Astrocyte (in vitro differentiated cells and primary cell): Measurements from ENCODE around the gene PLCB4. TPM values are rescaled to one million over a fixed set of nuclear protein-coding genes. Genes with fewer than 3 reads are reported as not detected.

Source experiments
- DNase-seq: peaks from one replicate; pipeline ENCODE4 v3.0.0-alpha.2; 2010; ENCODE audit warnings: low read depth
- FAIRE-seq: peaks from 2 replicates; lab custom pipeline; 2011; peaks lifted over from hg19 to GRCh38; lab: Jason Lieb, UNC
- H2AFZ ChIP-seq: 2 replicates; pipeline ENCODE4 v1.6.0; 2012; ENCODE audit warnings: low read depth, low read length, inconsistent platforms
- H3K27ac ChIP-seq: 2 replicates; pipeline ENCODE4 v1.5.1; 2011; ENCODE audit warnings: low read depth, low read length, inconsistent platforms
- H3K27me3 ChIP-seq: 2 replicates; pipeline ENCODE4 v1.6.0; 2011; ENCODE audit warnings: low read length, inconsistent platforms; ENCODE audit not compliant: insufficient read depth
- H3K36me3 ChIP-seq: 2 replicates; pipeline ENCODE4 v1.5.1; 2011; ENCODE audit warnings: low read length, inconsistent platforms; ENCODE audit not compliant: insufficient read depth
- H3K4me1 ChIP-seq: 2 replicates; pipeline ENCODE4 v1.5.1; 2011; ENCODE audit warnings: low read length, inconsistent platforms; ENCODE audit not compliant: insufficient read depth
- H3K4me2 ChIP-seq: 2 replicates; pipeline ENCODE4 v1.6.0; 2012; ENCODE audit warnings: low read length, inconsistent platforms
- H3K4me3 ChIP-seq: 2 replicates; pipeline ENCODE4 v1.5.1; 2011; ENCODE audit warnings: low read depth, mild to moderate bottlenecking, low read length, inconsistent platforms; ENCODE audit not compliant: insufficient read depth
- H3K79me2 ChIP-seq: 2 replicates; pipeline ENCODE4 v1.6.0; 2012; ENCODE audit warnings: mild to moderate bottlenecking, low read length, inconsistent platforms; ENCODE audit not compliant: insufficient read depth
- H3K9ac ChIP-seq: 2 replicates; pipeline ENCODE4 v1.6.0; 2012; ENCODE audit warnings: mild to moderate bottlenecking, low read length, inconsistent platforms
- H3K9me3 ChIP-seq: 2 replicates; pipeline ENCODE4 v1.5.1; 2012; ENCODE audit warnings: low read depth, mild to moderate bottlenecking, low read length, inconsistent platforms; ENCODE audit not compliant: insufficient read depth
- H4K20me1 ChIP-seq: 2 replicates; pipeline ENCODE4 v1.6.0; 2012; ENCODE audit warnings: low read length, inconsistent platforms; ENCODE audit not compliant: insufficient read depth
- H3K27ac Mint-ChIP-seq: one replicate; pipeline ENCODE4 v1.8.0; 2021; ENCODE audit warnings: mild to moderate bottlenecking, mixed read lengths; ENCODE audit not compliant: unreplicated experiment
- H3K27me3 Mint-ChIP-seq: one replicate; pipeline ENCODE4 v1.8.0; 2021; ENCODE audit warnings: low read depth, mixed read lengths; ENCODE audit not compliant: unreplicated experiment
- H3K36me3 Mint-ChIP-seq: one replicate; pipeline ENCODE4 v1.8.0; 2021; ENCODE audit warnings: low read depth, mixed read lengths; ENCODE audit not compliant: unreplicated experiment
- H3K4me1 Mint-ChIP-seq: one replicate; pipeline ENCODE4 v1.8.0; 2021; ENCODE audit warnings: low read depth, mixed read lengths; ENCODE audit not compliant: unreplicated experiment
- H3K4me3 Mint-ChIP-seq: one replicate; pipeline ENCODE4 v1.8.0; 2021; ENCODE audit warnings: mild to moderate bottlenecking, moderate library complexity, mixed read lengths; ENCODE audit not compliant: unreplicated experiment
- H3K9me3 Mint-ChIP-seq: one replicate; pipeline ENCODE4 v1.8.0; 2021; ENCODE audit warnings: mild to moderate bottlenecking, mixed read lengths; ENCODE audit not compliant: unreplicated experiment
- CTCF ChIP-seq: IDR thresholded peaks from 2 replicates; pipeline ENCODE4 v1.5.1; 2011; ENCODE audit warnings: low read depth, mild to moderate bottlenecking, inconsistent platforms, low read length, moderate library complexity; ENCODE audit not compliant: insufficient read depth
- EZH2 ChIP-seq: IDR thresholded peaks from 2 replicates; pipeline ENCODE4 v1.6.1; 2012; ENCODE audit warnings: mild to moderate bottlenecking, low read length, inconsistent platforms; ENCODE audit not compliant: insufficient read depth
- total RNA-seq: library from RNA; stranded (reverse); gene quantifications from 2 replicates; pipeline ENCODE4 v1.2.1, GENCODE V29; 2021

Gene PLCB4
- total RNA-seq, 1 donor from 2014 or later: 58.2 TPM

- H3K27ac Mint-ChIP-seq: no peak overlapping the region
- H3K4me1 Mint-ChIP-seq: peaks cover 10% of the 10 kb centered on the region
- no peak overlapping the region for H3K27ac ChIP-seq
- no peak for TF ChIP-seq EZH2
- no peak for TF ChIP-seq CTCF
- H3K27me3 ChIP-seq: no peaks in the 10 kb centered on the region
- H3K9me3 ChIP-seq: no peaks in the 10 kb centered on the region
- H3K4me2 ChIP-seq: no peak overlapping the region
- H2AFZ ChIP-seq: no peak overlapping the region
- no peak overlapping the region for H3K9ac ChIP-seq
- no peaks in the 10 kb centered on the region for H3K9me3 Mint-ChIP-seq
- peak; percentile 45 for FAIRE-seq
- H3K27me3 Mint-ChIP-seq: no peaks in the 10 kb centered on the region
- no peak overlapping the region for H3K4me3 ChIP-seq
- no peaks in the 10 kb centered on the region for H3K36me3 Mint-ChIP-seq
- DNase-seq: no peak
- no peak overlapping the region for H3K4me3 Mint-ChIP-seq
- no peaks in the 10 kb centered on the region for H3K79me2 ChIP-seq
- H3K4me1 ChIP-seq: no peaks in the 10 kb centered on the region
- H3K36me3 ChIP-seq: no peaks in the 10 kb centered on the region
- no peaks in the 10 kb centered on the region for H4K20me1 ChIP-seq
Measured at GRCh38 chr20:9163995-9164394, 95.1 kb downstream of the PLCB4 start.

GRCh38 chr20:9165261-9165660, 96.4 kb downstream of the PLCB4 start:
- FAIRE-seq (no peak), DNase-seq (no peak)
- Mint-ChIP-seq H3K36me3 (peaks cover 4% of the 10 kb centered on the region), H3K4me3 (no peak overlapping the region), H3K4me1 (peaks cover 9% of the 10 kb centered on the region), H3K9me3 (no peaks in the 10 kb centered on the region), H3K27ac (no peak overlapping the region), H3K27me3 (no peaks in the 10 kb centered on the region)
- no peak overlapping the region for H3K9ac ChIP-seq
- H3K27me3 ChIP-seq: no peaks in the 10 kb centered on the region
- no peak overlapping the region for H2AFZ ChIP-seq
- H3K79me2 ChIP-seq: no peaks in the 10 kb centered on the region
- no peak overlapping the region for H3K4me3 ChIP-seq
- no peaks in the 10 kb centered on the region for H4K20me1 ChIP-seq
- H3K9me3 ChIP-seq: no peaks in the 10 kb centered on the region
- TF ChIP-seq EZH2: no peak
- no peak for TF ChIP-seq CTCF
- no peak overlapping the region for H3K27ac ChIP-seq
- no peaks in the 10 kb centered on the region for H3K4me1 ChIP-seq
- H3K4me2 ChIP-seq: no peak overlapping the region
- no peaks in the 10 kb centered on the region for H3K36me3 ChIP-seq

DNA sequence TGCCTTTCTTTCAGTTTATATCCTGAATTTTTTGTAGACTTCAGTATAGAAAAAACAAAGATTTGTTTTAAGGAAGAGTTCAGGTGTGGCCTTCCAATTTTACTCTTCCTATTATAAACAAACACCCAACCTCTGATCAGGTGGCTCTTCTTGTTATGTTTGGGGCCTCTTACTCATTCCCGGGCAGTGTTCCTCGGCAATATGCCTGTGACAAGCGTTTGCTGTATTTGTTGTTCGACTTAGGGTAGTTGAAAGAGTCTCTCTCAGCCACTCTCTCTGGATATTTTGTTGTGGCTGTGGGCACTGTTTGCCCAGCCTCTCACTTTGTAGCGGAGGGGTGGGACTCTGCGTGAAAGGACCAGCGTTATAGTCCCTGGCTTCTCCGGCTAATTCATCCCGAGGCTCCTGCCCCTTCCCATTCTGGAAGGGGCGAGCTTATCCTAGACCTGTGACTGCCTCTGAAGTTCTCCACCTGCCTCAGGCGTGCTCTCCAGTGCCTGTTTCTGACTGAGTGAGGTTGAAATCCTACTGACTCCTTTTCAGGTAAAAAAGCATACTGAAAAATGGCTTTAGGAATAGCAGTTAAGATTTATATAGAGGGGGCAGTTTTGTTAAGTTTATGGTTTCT, 97.4 kb downstream of the PLCB4 start:
- H3K4me1 ChIP-seq: no peaks in the 10 kb centered on the region
- no peaks in the 10 kb centered on the region for H3K9me3 ChIP-seq
- H3K36me3 ChIP-seq: no peaks in the 10 kb centered on the region
- H3K79me2 ChIP-seq: no peaks in the 10 kb centered on the region
- H3K27me3 ChIP-seq: no peaks in the 10 kb centered on the region
- H3K4me3 ChIP-seq: no peak overlapping the region
- H3K27ac Mint-ChIP-seq: no peak overlapping the region
- H3K9ac ChIP-seq: no peak overlapping the region
- H4K20me1 ChIP-seq: no peaks in the 10 kb centered on the region
- no peak overlapping the region for H3K27ac ChIP-seq
- DNase-seq (no peak), FAIRE-seq (no peak)
- H3K4me1 Mint-ChIP-seq: peaks cover 2% of the 10 kb centered on the region
- no peak overlapping the region for H3K4me3 Mint-ChIP-seq
- TF ChIP-seq EZH2 (no peak), CTCF (no peak)
- no peak overlapping the region for H2AFZ ChIP-seq
- H3K27me3 Mint-ChIP-seq: no peaks in the 10 kb centered on the region
- peaks cover 4% of the 10 kb centered on the region for H3K36me3 Mint-ChIP-seq
- H3K4me2 ChIP-seq: no peak overlapping the region
- H3K9me3 Mint-ChIP-seq: no peaks in the 10 kb centered on the region
